COLO829 (cell line): ENCODE results near the gene BABAM2.
"Not testable (repeated sequence)": the region's sequence is repeated elsewhere in the genome, so short reads cannot be mapped to it uniquely, and the experiment has no call there.

Source experiments
- DNase-seq: peaks from one replicate; pipeline ENCODE4 v3.0.0; 2012; ENCODE audit warnings: low spot score

BABAM2 gene

GRCh38 chr2:28251337-28251736 is 360.8 kb downstream of the BABAM2 start:
- DNase-seq: no peak

GRCh38 chr2:28252311-28252710 is 361.8 kb downstream of the BABAM2 start:
- no peak for DNase-seq

- DNase-seq: no peak
These were observed 363.0 kb downstream of the BABAM2 start for GRCh38 chr2:28253543-28253942.

GRCh38 chr2:28255231-28255630 is 364.7 kb downstream of the BABAM2 start:
- DNase-seq: not testable (repeated sequence)

GRCh38 chr2:28257182-28257581 is 366.7 kb downstream of the BABAM2 start:
- no peak for DNase-seq

GRCh38 chr2:28259226-28259625 is 368.7 kb downstream of the BABAM2 start:
- not testable (repeated sequence) for DNase-seq

GRCh38 chr2:28263690-28264089 is 373.2 kb downstream of the BABAM2 start:
- DNase-seq: no peak

GRCh38 chr2:28267282-28267681 is 376.8 kb downstream of the BABAM2 start:
- no peak for DNase-seq

GRCh38 chr2:28268386-28268785 is 377.9 kb downstream of the BABAM2 start:
- DNase-seq: no peak

- DNase-seq: no peak
These were observed 378.7 kb downstream of the BABAM2 start for GRCh38 chr2:28269019-28269784.

- no peak for DNase-seq
These were observed 380.1 kb downstream of the BABAM2 start for GRCh38 chr2:28270456-28271152.

GRCh38 chr2:28271231-28271918 is 380.8 kb downstream of the BABAM2 start:
- DNase-seq: no peak

- no peak for DNase-seq
These were observed 381.4 kb downstream of the BABAM2 start for GRCh38 chr2:28271919-28272250.

- no peak for DNase-seq
These were observed 383.2 kb downstream of the BABAM2 start for GRCh38 chr2:28273751-28274150.

GRCh38 chr2:28274911-28275685 is 384.6 kb downstream of the BABAM2 start:
- DNase-seq: peak; percentile 77

- DNase-seq: peak; percentile 85
These were observed 385.6 kb downstream of the BABAM2 start for GRCh38 chr2:28276076-28276618.

GRCh38 chr2:28276807-28277206 is 386.3 kb downstream of the BABAM2 start:
- no peak for DNase-seq

GRCh38 chr2:28277466-28277865 is 386.9 kb downstream of the BABAM2 start:
- DNase-seq: no peak

GRCh38 chr2:28279371-28279770 is 388.8 kb downstream of the BABAM2 start:
- DNase-seq: no peak

GRCh38 chr2:28280619-28281018 is 390.1 kb downstream of the BABAM2 start:
- DNase-seq: no peak

GRCh38 chr2:28281739-28282138 is 391.2 kb downstream of the BABAM2 start:
- no peak for DNase-seq

GRCh38 chr2:28282248-28282647 is 391.7 kb downstream of the BABAM2 start:
- DNase-seq: no peak
